Retina (tissue), 1 donor: ENCODE measurements around the gene CHST6.
"Not testable (repeated sequence)": the region's sequence is repeated elsewhere in the genome, so short reads cannot be mapped to it uniquely, and the experiment has no call there.

ENCODE experiments used
- DNase-seq: peaks from one replicate; pipeline ENCODE4 v3.0.0-alpha.2; 2016

The CHST6 gene

GRCh38 chr16:75502916-75503605 is 7.8 kb upstream of the CHST6 start:
- DNase-seq: no peak

GRCh38 chr16:75501820-75502219 is 6.6 kb upstream of the CHST6 start:
- DNase-seq: not testable (repeated sequence)

GRCh38 chr16:75501359-75501758 is 6.1 kb upstream of the CHST6 start:
- DNase-seq: no peak

GRCh38 chr16:75498605-75499322 is 3.5 kb upstream of the CHST6 start:
- DNase-seq: not testable (repeated sequence)

- no peak for DNase-seq
These were observed 2.3 kb upstream of the CHST6 start for GRCh38 chr16:75497558-75497957.

GRCh38 chr16:75494661-75495075 is 573 bp downstream of the CHST6 start:
- no peak for DNase-seq

GRCh38 chr16:75494184-75494583 is 1.1 kb downstream of the CHST6 start:
- peak; percentile 12 for DNase-seq

GRCh38 chr16:75491876-75492275 is 3.4 kb downstream of the CHST6 start:
- peak; percentile 21 for DNase-seq

GRCh38 chr16:75488322-75488721 is 6.9 kb downstream of the CHST6 start:
- no peak for DNase-seq

- DNase-seq: no peak
These were observed 8.4 kb downstream of the CHST6 start for GRCh38 chr16:75486676-75487313.

- no peak for DNase-seq
These were observed 9.1 kb downstream of the CHST6 start for GRCh38 chr16:75486014-75486675.

- no peak for DNase-seq
These were observed 9.8 kb downstream of the CHST6 start for GRCh38 chr16:75485230-75486013.

GRCh38 chr16:75483222-75483621 is 12.0 kb downstream of the CHST6 start:
- no peak for DNase-seq

GRCh38 chr16:75482434-75483205 is 12.6 kb downstream of the CHST6 start:
- DNase-seq: no peak

- no peak for DNase-seq
These were observed 13.8 kb downstream of the CHST6 start for GRCh38 chr16:75481475-75481874.

- DNase-seq: no peak
These were observed 15.7 kb downstream of the CHST6 start for GRCh38 chr16:75479421-75479990.

GRCh38 chr16:75478480-75479345 is 16.5 kb downstream of the CHST6 start:
- DNase-seq: no peak

- DNase-seq: no peak
These were observed 17.4 kb downstream of the CHST6 start for GRCh38 chr16:75477680-75478473.

GRCh38 chr16:75476817-75477216 is 18.4 kb downstream of the CHST6 start:
- no peak for DNase-seq
